ENCODE measurements around the gene C10orf90. TPM values are rescaled to one million over a fixed set of nuclear protein-coding genes. Genes with fewer than 3 reads are reported as not detected.

C10orf90 gene
- total RNA-seq, 4 donors from 2014 or later = 2.1 to 6.5 (median 4.1) TPM

GRCh38 chr10:126658928-126659327, 11.6 kb downstream of the C10orf90 start:
- no peak for TF ChIP-seq EP300 (IDR thresholded peaks at IDR 0.05)
- no peak for TF ChIP-seq CTCF (IDR thresholded peaks at IDR 0.05)
- TF ChIP-seq POLR2A (IDR thresholded peaks at IDR 0.05) = no peak
- no peak for TF ChIP-seq POLR2AphosphoS5 (IDR thresholded peaks at IDR 0.05)
- Histone ChIP-seq H3K4me1 (peaks cover 15% of the 10 kb centered on the region), H3K4me3 (no peak overlapping the region), H3K27ac (no peak overlapping the region), H3K36me3 (no peaks in the 10 kb centered on the region), H3K27me3 (no peaks in the 10 kb centered on the region), H3K9me3 (no peaks in the 10 kb centered on the region)
- DNase-seq (ENCODE audit: low spot score in 2 of 2) = no peak
- WGBS = 97% methylated on average over 3 of the region's 4 CpGs

- DNase-seq (ENCODE audit: low spot score in 2 of 2) = no peak
- Histone ChIP-seq H3K27ac (no peak overlapping the region), H3K4me1 (no peaks in the 10 kb centered on the region), H3K9me3 (no peaks in the 10 kb centered on the region), H3K27me3 (no peaks in the 10 kb centered on the region), H3K4me3 (no peak overlapping the region), H3K36me3 (no peaks in the 10 kb centered on the region)
- TF ChIP-seq CTCF (IDR thresholded peaks at IDR 0.05) (no peak), EP300 (IDR thresholded peaks at IDR 0.05) (no peak), POLR2AphosphoS5 (IDR thresholded peaks at IDR 0.05) (no peak)
- 91% methylated on average over 2 of the region's 2 CpGs for WGBS
Measured at GRCh38 chr10:126654579-126654978, 15.9 kb downstream of the C10orf90 start.

- no peaks in the 10 kb centered on the region for H3K4me1 ChIP-seq
- no peaks in the 10 kb centered on the region for H3K27me3 ChIP-seq
- TF ChIP-seq POLR2A (IDR thresholded peaks at IDR 0.05) = no peak
- TF ChIP-seq EP300 (IDR thresholded peaks at IDR 0.05) = no peak
- no peak for TF ChIP-seq POLR2AphosphoS5 (IDR thresholded peaks at IDR 0.05)
- TF ChIP-seq CTCF (IDR thresholded peaks at IDR 0.05) = no peak
- no peak overlapping the region for H3K4me3 ChIP-seq
- DNase-seq (ENCODE audit: low spot score in 2 of 2) = no peak
- H3K36me3 ChIP-seq = no peaks in the 10 kb centered on the region
- WGBS = 66% methylated on average over 3 of the region's 3 CpGs
- no peaks in the 10 kb centered on the region for H3K9me3 ChIP-seq
- no peak overlapping the region for H3K27ac ChIP-seq
Measured at GRCh38 chr10:126651467-126651866, 19.0 kb downstream of the C10orf90 start.

GRCh38 chr10:126650161-126650560, 20.3 kb downstream of the C10orf90 start:
- H3K27ac ChIP-seq = no peak overlapping the region
- no peak for DNase-seq (ENCODE audit: low spot score in 2 of 2)
- H3K4me3 ChIP-seq = no peak overlapping the region
- H3K36me3 ChIP-seq = no peaks in the 10 kb centered on the region
- no peaks in the 10 kb centered on the region for H3K27me3 ChIP-seq
- WGBS = 90% methylated on average over 7 of the region's 7 CpGs
- no peaks in the 10 kb centered on the region for H3K9me3 ChIP-seq
- TF ChIP-seq POLR2A (IDR thresholded peaks at IDR 0.05) = no peak
- TF ChIP-seq EP300 (IDR thresholded peaks at IDR 0.05) = no peak
- no peak for TF ChIP-seq CTCF (IDR thresholded peaks at IDR 0.05)
- TF ChIP-seq POLR2AphosphoS5 (IDR thresholded peaks at IDR 0.05) = no peak
- H3K4me1 ChIP-seq = no peaks in the 10 kb centered on the region

GRCh38 chr10:126647116-126647515, 23.4 kb downstream of the C10orf90 start:
- WGBS = 87% methylated on average over 5 of the region's 5 CpGs
- H3K9me3 ChIP-seq = no peaks in the 10 kb centered on the region
- H3K4me3 ChIP-seq = no peak overlapping the region
- no peaks in the 10 kb centered on the region for H3K4me1 ChIP-seq
- no peak for DNase-seq (ENCODE audit: low spot score in 2 of 2)
- H3K36me3 ChIP-seq = no peaks in the 10 kb centered on the region
- TF ChIP-seq EP300 (IDR thresholded peaks at IDR 0.05) (no peak), POLR2A (IDR thresholded peaks at IDR 0.05) (no peak), POLR2AphosphoS5 (IDR thresholded peaks at IDR 0.05) (no peak), CTCF (IDR thresholded peaks at IDR 0.05) (no peak)
- H3K27me3 ChIP-seq = no peaks in the 10 kb centered on the region
- no peak overlapping the region for H3K27ac ChIP-seq

Data from suprapubic skin (tissue), 4 donors.